ENCODE data around the gene DNLZ.

Gene DNLZ

GRCh38 chr9:136402067-136402466, 38.5 kb upstream of the DNLZ start:
- Mint-ChIP-seq H3K27me3 (ENCODE audit: low read depth, poor library complexity) (peaks cover 5% of the 10 kb centered on the region), H3K4me1 (peaks cover 14% of the 10 kb centered on the region), H3K27ac (no peak overlapping the region), H3K9me3 (no peaks in the 10 kb centered on the region), H3K36me3 (ENCODE audit: low read depth) (peaks cover 28% of the 10 kb centered on the region), H3K4me3 (no peak overlapping the region)
- TF ChIP-seq CTCF (IDR thresholded peaks at IDR 0.05): no peak
- DNase-seq: no peak

GRCh38 chr9:136401173-136401922, 37.8 kb upstream of the DNLZ start:
- Mint-ChIP-seq H3K36me3 (ENCODE audit: low read depth) (peaks cover 31% of the 10 kb centered on the region), H3K9me3 (no peaks in the 10 kb centered on the region), H3K4me3 (no peak overlapping the region), H3K27me3 (ENCODE audit: low read depth, poor library complexity) (peaks cover 5% of the 10 kb centered on the region), H3K27ac (no peak overlapping the region), H3K4me1 (peaks cover 14% of the 10 kb centered on the region)
- no peak for DNase-seq
- no peak for TF ChIP-seq CTCF (IDR thresholded peaks at IDR 0.05)

GRCh38 chr9:136400038-136400834, 36.7 kb upstream of the DNLZ start, which contains the start of gene SNAPC4:
Gene SNAPC4 (minus strand): TSS chr9:136400170. CDS start chr9:136398428, 1,742 bp downstream.
- Mint-ChIP-seq H3K4me3 (peak within 1 kb of the TSS; percentile 88), H3K27me3 (ENCODE audit: low read depth, poor library complexity) (no peaks in the 10 kb centered on the region), H3K27ac (peak within 1 kb of the TSS; percentile 59), H3K36me3 (ENCODE audit: low read depth) (peaks cover 30% of the 10 kb centered on the region), H3K4me1 (peaks cover 14% of the 10 kb centered on the region), H3K9me3 (no peaks in the 10 kb centered on the region)
- peak; percentile 89 for TF ChIP-seq CTCF (IDR thresholded peaks at IDR 0.05)
- DNase-seq: peak; percentile 94

GRCh38 chr9:136399176-136400037, 35.9 kb upstream of the DNLZ start:
- no peaks in the 10 kb centered on the region for H3K9me3 Mint-ChIP-seq
- DNase-seq: peak; percentile 43
- peak overlapping the region; percentile 57 for H3K27ac Mint-ChIP-seq
- H3K27me3 Mint-ChIP-seq (ENCODE audit: low read depth, poor library complexity): no peaks in the 10 kb centered on the region
- H3K4me3 Mint-ChIP-seq: peak overlapping the region; percentile 88
- H3K4me1 Mint-ChIP-seq: peaks cover 14% of the 10 kb centered on the region
- TF ChIP-seq CTCF (IDR thresholded peaks at IDR 0.05): no peak
- peaks cover 22% of the 10 kb centered on the region for H3K36me3 Mint-ChIP-seq (ENCODE audit: low read depth)

GRCh38 chr9:136398286-136398685, 34.7 kb upstream of the DNLZ start:
- Mint-ChIP-seq H3K27ac (no peak overlapping the region), H3K4me3 (peak overlapping the region; percentile 88), H3K27me3 (ENCODE audit: low read depth, poor library complexity) (no peaks in the 10 kb centered on the region), H3K4me1 (peaks cover 14% of the 10 kb centered on the region), H3K36me3 (ENCODE audit: low read depth) (peaks cover 20% of the 10 kb centered on the region), H3K9me3 (no peaks in the 10 kb centered on the region)
- TF ChIP-seq CTCF (IDR thresholded peaks at IDR 0.05): no peak
- DNase-seq: no peak

Measured in nephron progenitor cell (in vitro differentiated cells).